ENCODE measurements around the gene SLX9. TPM values are rescaled to one million over a fixed set of nuclear protein-coding genes. Genes with fewer than 3 reads are reported as not detected.

The SLX9 gene
- total RNA-seq, 3 donors from 2014 or later = 15.8 to 17.7 (median 17.0) TPM

- no peaks in the 10 kb centered on the region for H3K4me1 ChIP-seq
- no peak overlapping the region for H3K27ac ChIP-seq
- intact Hi-C loops (cut with DNase I; ENCODE audit: low total_unique reads) = no loop called here
- TF ChIP-seq POLR2AphosphoS5 (IDR thresholded peaks at IDR 0.05) = no peak
- no peak for TF ChIP-seq POLR2A (IDR thresholded peaks at IDR 0.05)
- no peak for TF ChIP-seq CTCF (IDR thresholded peaks at IDR 0.05)
- H3K36me3 ChIP-seq = no peaks in the 10 kb centered on the region
- no peak overlapping the region for H3K4me3 ChIP-seq
- no peaks in the 10 kb centered on the region for H3K9me3 ChIP-seq
- H3K27me3 ChIP-seq = no peaks in the 10 kb centered on the region
- no peak for DNase-seq (ENCODE audit: low spot score in 2 of 2)
Observed at GRCh38 chr21:44903050-44903685, 36.7 kb upstream of the SLX9 start.

- Histone ChIP-seq H3K36me3 (no peaks in the 10 kb centered on the region), H3K27me3 (no peaks in the 10 kb centered on the region), H3K4me1 (no peaks in the 10 kb centered on the region), H3K27ac (no peak overlapping the region), H3K9me3 (no peaks in the 10 kb centered on the region), H3K4me3 (no peak overlapping the region)
- intact Hi-C loops (cut with DNase I; ENCODE audit: low total_unique reads) = no loop called here
- no peak for TF ChIP-seq POLR2AphosphoS5 (IDR thresholded peaks at IDR 0.05)
- TF ChIP-seq CTCF (IDR thresholded peaks at IDR 0.05) = no peak
- no peak for TF ChIP-seq POLR2A (IDR thresholded peaks at IDR 0.05)
- DNase-seq (ENCODE audit: low spot score in 2 of 2) = no peak
Observed at GRCh38 chr21:44903689-44904088, 36.1 kb upstream of the SLX9 start.

GRCh38 chr21:44904141-44904923 is 35.5 kb upstream of the SLX9 start:
- Histone ChIP-seq H3K4me1 (no peaks in the 10 kb centered on the region), H3K27ac (no peak overlapping the region), H3K36me3 (no peaks in the 10 kb centered on the region), H3K4me3 (no peak overlapping the region), H3K27me3 (no peaks in the 10 kb centered on the region), H3K9me3 (no peaks in the 10 kb centered on the region)
- intact Hi-C loops (cut with DNase I; ENCODE audit: low total_unique reads) = no loop called here
- no peak for TF ChIP-seq POLR2A (IDR thresholded peaks at IDR 0.05)
- TF ChIP-seq POLR2AphosphoS5 (IDR thresholded peaks at IDR 0.05) = no peak
- no peak for TF ChIP-seq CTCF (IDR thresholded peaks at IDR 0.05)
- DNase-seq (ENCODE audit: low spot score in 2 of 2) = no peak

- no peak for TF ChIP-seq POLR2AphosphoS5 (IDR thresholded peaks at IDR 0.05)
- no peak for TF ChIP-seq CTCF (IDR thresholded peaks at IDR 0.05)
- TF ChIP-seq POLR2A (IDR thresholded peaks at IDR 0.05) = no peak
- H3K36me3 ChIP-seq = no peaks in the 10 kb centered on the region
- no peaks in the 10 kb centered on the region for H3K27me3 ChIP-seq
- intact Hi-C loops (cut with DNase I; ENCODE audit: low total_unique reads) = no loop called here
- no peaks in the 10 kb centered on the region for H3K9me3 ChIP-seq
- H3K4me1 ChIP-seq = no peaks in the 10 kb centered on the region
- DNase-seq (ENCODE audit: low spot score in 2 of 2) = no peak
- no peak overlapping the region for H3K27ac ChIP-seq
- H3K4me3 ChIP-seq = no peak overlapping the region
Observed at GRCh38 chr21:44905016-44905727, 34.7 kb upstream of the SLX9 start.

GRCh38 chr21:44905728-44906090 is 34.1 kb upstream of the SLX9 start:
- Histone ChIP-seq H3K9me3 (no peaks in the 10 kb centered on the region), H3K27me3 (no peaks in the 10 kb centered on the region), H3K27ac (no peak overlapping the region), H3K4me3 (no peak overlapping the region), H3K4me1 (peaks cover 0 to 1% of the 10 kb centered on the region in 2 donors), H3K36me3 (no peaks in the 10 kb centered on the region)
- no peak for DNase-seq (ENCODE audit: low spot score in 2 of 2)
- intact Hi-C loops (cut with DNase I; ENCODE audit: low total_unique reads) = no loop called here
- TF ChIP-seq POLR2A (IDR thresholded peaks at IDR 0.05) (no peak), POLR2AphosphoS5 (IDR thresholded peaks at IDR 0.05) (no peak), CTCF (IDR thresholded peaks at IDR 0.05) (no peak)

Data from breast epithelium (tissue), 4 donors.